ENCODE measurements around the gene NMT1.

- TF ChIP-seq SIN3A (IDR thresholded peaks at IDR 0.05; ENCODE audit: borderline replicate concordance, insufficient read depth, low read length) (no peak), REST (IDR thresholded peaks at IDR 0.05; ENCODE audit: insufficient read depth in 1 of 2, low read depth in 2 of 2, low read length in 2 of 2) (no peak), FOXP2 (optimal IDR thresholded peaks at IDR 0.05; ENCODE audit: borderline replicate concordance, extremely low read depth, extremely low read length, insufficient read depth) (no peak)
Measured at GRCh38 chr17:45022655-45023339, 38.3 kb upstream of the NMT1 start.
